IPS-20b (cell line): ENCODE data around the gene C10orf62.
"Not testable (repeated sequence)": the region's sequence is repeated elsewhere in the genome, so short reads cannot be mapped to it uniquely, and the experiment has no call there.

Experiments used
- H3K27ac ChIP-seq: one replicate; pipeline ENCODE4 v1.5.1; 2013; ENCODE audit warnings: low read length
- H3K27me3 ChIP-seq: 2 replicates; pipeline ENCODE4 v1.6.1; 2013; ENCODE audit warnings: mild to moderate bottlenecking, low read length, inconsistent platforms; ENCODE audit not compliant: insufficient read depth
- H3K36me3 ChIP-seq: 2 replicates; pipeline ENCODE4 v1.6.1; 2013; ENCODE audit warnings: low read depth, mild to moderate bottlenecking, inconsistent platforms, low read length, moderate library complexity; ENCODE audit not compliant: insufficient read depth
- H3K4me1 ChIP-seq: 2 replicates; pipeline ENCODE4 v1.6.1; 2013; ENCODE audit warnings: mild to moderate bottlenecking, control low read depth, inconsistent platforms, low read length, moderate library complexity; ENCODE audit not compliant: insufficient read depth
- H3K4me3 ChIP-seq: 2 replicates; pipeline ENCODE4 v1.5.1; 2013; ENCODE audit warnings: mild to moderate bottlenecking, low read length, inconsistent platforms
- H3K9ac ChIP-seq: 2 replicates; pipeline ENCODE4 v1.6.1; 2013; ENCODE audit warnings: low read depth, mild to moderate bottlenecking, inconsistent platforms, low read length, moderate library complexity
- H3K9me3 ChIP-seq: 2 replicates; pipeline ENCODE4 v1.6.1; 2013; ENCODE audit warnings: mild to moderate bottlenecking, low read depth, low read length, inconsistent platforms; ENCODE audit not compliant: insufficient read depth

Gene C10orf62

DNA sequence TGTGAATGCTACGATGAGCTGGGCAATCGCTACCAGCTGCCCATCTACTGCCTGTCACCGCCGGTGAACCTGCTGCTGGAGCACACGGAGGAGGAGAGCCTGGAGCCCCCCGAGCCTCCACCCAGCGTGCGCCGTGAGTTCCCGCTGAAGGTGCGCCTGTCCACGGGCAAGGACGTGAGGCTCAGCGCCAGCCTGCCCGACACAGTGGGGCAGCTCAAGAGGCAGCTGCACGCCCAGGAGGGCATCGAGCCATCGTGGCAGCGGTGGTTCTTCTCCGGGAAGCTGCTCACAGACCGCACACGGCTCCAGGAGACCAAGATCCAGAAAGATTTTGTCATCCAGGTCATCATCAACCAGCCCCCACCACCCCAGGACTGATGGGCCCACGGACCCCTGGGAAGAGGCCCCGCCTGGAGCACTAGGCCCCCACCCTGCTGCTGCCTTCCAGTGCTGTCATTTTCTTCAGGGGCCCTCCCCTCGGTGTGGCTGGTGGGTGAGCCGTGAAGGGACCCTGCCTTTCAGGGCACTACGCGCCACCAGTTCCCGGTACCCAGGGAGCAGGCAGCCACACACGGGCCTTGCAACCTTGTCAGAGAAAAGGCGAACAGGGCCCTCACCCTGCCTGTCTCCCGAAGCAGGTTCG lies 19.3 kb upstream of the C10orf62 start:
- Histone ChIP-seq H3K9ac (no peak overlapping the region), H3K27ac (no peak overlapping the region), H3K9me3 (no peaks in the 10 kb centered on the region), H3K4me1 (peaks cover 5% of the 10 kb centered on the region; the same call in 1 of the 2 replicates), H3K27me3 (no peaks in the 10 kb centered on the region), H3K36me3 (peaks cover 4% of the 10 kb centered on the region; the same call in 1 of the 2 replicates), H3K4me3 (no peak overlapping the region)

DNA sequence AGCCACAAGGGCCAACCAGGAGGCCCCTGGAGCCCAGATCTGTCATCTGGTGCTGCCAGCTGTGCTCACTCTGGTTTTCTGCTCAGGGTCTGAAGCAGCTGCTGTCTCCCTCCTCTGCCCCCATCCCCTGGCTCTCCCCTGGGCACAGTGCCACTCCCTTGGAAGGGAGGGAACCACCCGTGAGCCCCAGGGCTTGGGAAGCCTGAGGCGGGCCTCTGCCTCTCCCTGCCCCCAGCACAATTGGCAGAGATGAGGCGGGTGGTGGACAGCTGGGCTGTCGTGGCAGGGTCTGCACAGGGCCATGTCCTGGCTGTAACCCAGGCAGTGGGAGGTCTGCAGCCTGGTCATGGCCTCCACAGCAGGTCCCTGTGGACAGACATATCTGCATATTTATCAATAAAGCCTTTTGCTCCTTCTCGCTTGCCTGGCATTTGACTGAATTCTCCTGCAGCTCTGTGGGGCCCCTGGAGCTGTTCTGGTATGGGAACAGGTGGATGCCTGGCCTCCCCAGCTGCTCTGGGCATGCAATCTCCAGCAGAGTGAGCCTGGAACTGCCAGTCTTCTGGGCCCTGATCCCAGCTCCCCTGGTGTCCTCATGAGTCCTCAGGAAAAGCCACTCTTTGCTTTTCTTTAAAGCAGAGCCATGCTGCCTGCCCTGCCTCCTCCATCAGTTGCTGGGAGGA lies 18.6 kb upstream of the C10orf62 start:
- Histone ChIP-seq H3K9me3 (no peaks in the 10 kb centered on the region), H3K4me3 (no peak overlapping the region), H3K9ac (no peak overlapping the region), H3K27ac (no peak overlapping the region), H3K27me3 (no peaks in the 10 kb centered on the region), H3K4me1 (peaks cover 5% of the 10 kb centered on the region; the same call in 1 of the 2 replicates), H3K36me3 (peaks cover 4% of the 10 kb centered on the region; the same call in 1 of the 2 replicates)

DNA sequence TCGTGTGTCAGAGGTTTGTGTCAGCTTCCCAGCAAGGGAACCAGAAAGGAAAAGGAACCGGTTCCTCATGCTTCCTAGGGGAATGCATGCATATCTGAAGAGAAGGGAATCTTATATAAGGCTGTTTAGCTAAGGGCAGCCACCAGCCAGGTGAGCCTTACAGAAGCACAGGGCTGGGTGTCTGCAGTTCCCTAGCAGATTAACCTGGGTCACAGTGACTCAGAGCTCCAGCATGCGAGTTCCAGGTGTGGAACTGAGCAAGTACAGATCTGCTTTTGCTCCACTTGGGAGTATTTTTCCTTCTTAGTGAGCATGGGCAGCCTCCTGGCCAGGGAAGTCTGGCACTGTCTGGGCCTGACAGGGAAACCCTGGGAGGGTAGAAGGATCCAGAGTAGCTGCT lies 17.9 kb upstream of the C10orf62 start:
- no peak overlapping the region for H3K27ac ChIP-seq
- no peak overlapping the region for H3K9ac ChIP-seq
- H3K36me3 ChIP-seq, result peaks cover 4% of the 10 kb centered on the region; the same call in 1 of the 2 replicates
- no peak overlapping the region for H3K4me3 ChIP-seq
- H3K4me1 ChIP-seq, result peaks cover 5% of the 10 kb centered on the region; the same call in 1 of the 2 replicates
- H3K9me3 ChIP-seq, result no peaks in the 10 kb centered on the region
- no peaks in the 10 kb centered on the region for H3K27me3 ChIP-seq

DNA sequence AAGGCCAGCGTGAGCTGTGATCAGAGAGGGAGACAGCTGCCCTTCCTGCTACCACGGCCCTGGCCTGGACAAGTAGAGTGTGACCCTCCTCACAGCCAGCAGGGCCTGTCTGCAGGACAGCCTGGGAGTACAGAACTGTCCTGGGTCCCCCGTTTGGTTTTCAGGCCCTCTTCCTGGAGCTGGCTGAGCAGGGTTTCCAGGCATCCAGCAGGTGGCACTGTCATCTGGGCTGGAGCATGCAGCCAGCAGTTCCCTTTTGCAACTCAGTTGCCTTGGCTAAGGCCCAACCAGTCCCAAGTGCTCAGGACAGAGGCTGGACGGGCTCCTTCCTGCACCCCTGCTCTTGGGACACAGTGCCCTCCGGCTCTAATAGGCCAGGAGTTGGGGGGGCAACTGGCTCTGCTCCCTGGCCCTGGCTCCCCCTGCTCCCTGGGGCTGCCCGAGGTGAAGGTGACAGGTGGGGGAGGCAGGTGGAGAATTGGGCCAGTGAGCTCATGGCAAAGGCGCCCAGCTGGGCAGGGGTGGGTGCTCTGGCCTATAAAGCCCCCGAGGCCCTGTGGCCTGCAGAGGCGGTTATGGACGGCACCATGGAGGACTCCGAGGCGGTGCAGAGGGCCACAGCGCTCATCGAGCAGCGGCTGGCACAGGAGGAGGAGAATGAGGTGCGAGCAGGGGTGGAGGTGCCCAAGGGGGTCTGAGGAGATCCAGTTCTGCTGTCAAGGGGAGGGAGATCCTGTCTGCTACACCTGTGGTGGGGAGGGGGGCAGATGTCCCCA lies 17.1 kb upstream of the C10orf62 start, which contains the start of gene ANKRD2:
Gene ANKRD2 (plus strand): TSS at position 566 of the 776 bp plus-strand sequence. CDS start 10 bp downstream, at position 576.
- H3K4me3 ChIP-seq, result no peak within 1 kb of the TSS
- peaks cover 4% of the 10 kb centered on the region; the same call in 1 of the 2 replicates for H3K36me3 ChIP-seq
- no peak within 1 kb of the TSS for H3K27ac ChIP-seq
- no peaks in the 10 kb centered on the region for H3K9me3 ChIP-seq
- no peak within 1 kb of the TSS for H3K9ac ChIP-seq
- H3K27me3 ChIP-seq, result no peaks in the 10 kb centered on the region
- H3K4me1 ChIP-seq, result peaks cover 5% of the 10 kb centered on the region; the same call in 1 of the 2 replicates

DNA sequence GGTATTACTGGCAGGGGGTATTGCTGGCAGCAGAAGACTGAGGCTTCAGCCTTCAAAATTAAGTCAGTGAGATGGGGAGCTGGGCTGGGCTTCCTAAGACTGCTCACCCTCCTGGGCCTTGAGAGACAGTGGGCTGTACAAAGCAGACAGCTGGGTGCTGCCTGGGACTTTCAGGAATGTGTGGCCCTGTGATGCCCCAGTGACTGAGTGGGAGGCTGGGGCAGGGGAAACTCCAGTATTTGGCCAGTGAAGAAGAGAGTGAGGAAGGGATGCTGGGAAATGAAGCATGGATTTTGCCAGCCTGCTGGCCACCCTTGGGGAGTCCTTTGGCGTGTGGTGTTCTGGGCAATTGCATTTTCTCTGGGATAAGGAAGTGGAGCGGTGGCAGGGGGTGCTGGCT lies 16.5 kb upstream of the C10orf62 start:
- H3K36me3 ChIP-seq, result peaks cover 4% of the 10 kb centered on the region; the same call in 1 of the 2 replicates
- H3K9me3 ChIP-seq, result no peaks in the 10 kb centered on the region
- H3K4me3 ChIP-seq, result no peak overlapping the region
- H3K27me3 ChIP-seq, result no peaks in the 10 kb centered on the region
- no peak overlapping the region for H3K9ac ChIP-seq
- no peak overlapping the region for H3K27ac ChIP-seq
- H3K4me1 ChIP-seq, result peaks cover 5% of the 10 kb centered on the region; the same call in 1 of the 2 replicates

DNA sequence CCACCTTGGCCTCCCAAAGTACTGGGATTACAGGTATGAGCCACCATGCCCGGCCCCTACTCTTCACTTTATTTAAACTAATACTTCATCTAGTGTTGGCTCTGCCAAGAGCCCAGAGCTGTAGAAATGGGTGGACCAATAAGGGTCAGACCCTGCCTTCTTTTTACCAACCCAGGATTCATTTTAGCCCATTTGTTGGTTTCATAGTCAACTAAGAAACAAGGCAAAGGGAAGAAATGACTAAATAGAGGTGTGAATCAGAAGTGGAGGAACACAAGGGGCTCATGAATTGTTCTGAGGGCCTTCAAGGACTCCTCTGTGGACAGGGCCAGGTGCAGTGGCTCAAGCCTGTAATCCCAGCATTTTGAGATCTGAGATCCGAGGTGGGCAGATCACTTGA lies 15.8 kb upstream of the C10orf62 start:
- H3K27ac ChIP-seq, result no peak overlapping the region
- H3K27me3 ChIP-seq, result no peaks in the 10 kb centered on the region
- H3K4me1 ChIP-seq, result peaks cover 5% of the 10 kb centered on the region; the same call in 1 of the 2 replicates
- peaks cover 4% of the 10 kb centered on the region; the same call in 1 of the 2 replicates for H3K36me3 ChIP-seq
- no peak overlapping the region for H3K9ac ChIP-seq
- H3K9me3 ChIP-seq, result no peaks in the 10 kb centered on the region
- H3K4me3 ChIP-seq, result no peak overlapping the region

DNA sequence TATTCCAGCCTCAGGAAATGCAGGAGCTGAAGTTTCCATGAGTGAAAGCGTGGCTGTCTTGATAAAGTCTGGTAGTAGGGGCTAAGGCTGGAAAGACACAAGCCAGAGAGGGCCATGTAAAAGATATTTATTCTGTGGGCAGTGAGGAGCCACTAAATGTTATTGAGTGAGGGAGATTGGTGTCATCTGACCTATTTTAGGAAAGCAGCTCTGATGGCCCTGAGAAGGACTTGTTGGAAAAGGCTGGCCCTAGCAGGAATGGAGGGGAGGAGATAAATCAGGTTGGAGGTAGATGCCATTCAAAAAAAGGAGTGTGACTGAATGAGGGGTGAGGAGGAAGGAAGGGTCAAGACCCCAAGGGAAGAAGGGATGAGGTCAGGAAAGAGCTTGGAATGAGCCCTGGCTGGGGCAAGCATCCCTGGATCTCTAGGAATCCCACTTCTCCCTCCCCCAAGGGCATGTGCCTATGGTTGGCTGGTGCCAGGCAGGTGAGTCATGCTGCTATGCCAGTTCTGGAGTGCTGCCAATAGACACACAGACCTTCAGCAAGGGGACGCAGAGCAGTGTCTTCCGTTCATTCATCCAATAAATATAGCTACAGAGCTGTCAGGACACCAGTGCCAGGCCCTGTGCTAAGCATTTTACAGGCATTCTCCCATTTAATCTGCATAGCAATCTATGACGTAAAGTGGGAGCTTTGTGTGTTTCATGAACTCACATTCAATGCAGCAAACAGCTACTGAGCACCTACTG lies 15.0 kb upstream of the C10orf62 start:
- H3K36me3 ChIP-seq, result peaks cover 4% of the 10 kb centered on the region; the same call in 1 of the 2 replicates
- no peaks in the 10 kb centered on the region for H3K9me3 ChIP-seq
- H3K27me3 ChIP-seq, result no peaks in the 10 kb centered on the region
- H3K4me1 ChIP-seq, result peaks cover 5% of the 10 kb centered on the region; the same call in 1 of the 2 replicates
- no peak overlapping the region for H3K9ac ChIP-seq
- H3K4me3 ChIP-seq, result no peak overlapping the region
- no peak overlapping the region for H3K27ac ChIP-seq

DNA sequence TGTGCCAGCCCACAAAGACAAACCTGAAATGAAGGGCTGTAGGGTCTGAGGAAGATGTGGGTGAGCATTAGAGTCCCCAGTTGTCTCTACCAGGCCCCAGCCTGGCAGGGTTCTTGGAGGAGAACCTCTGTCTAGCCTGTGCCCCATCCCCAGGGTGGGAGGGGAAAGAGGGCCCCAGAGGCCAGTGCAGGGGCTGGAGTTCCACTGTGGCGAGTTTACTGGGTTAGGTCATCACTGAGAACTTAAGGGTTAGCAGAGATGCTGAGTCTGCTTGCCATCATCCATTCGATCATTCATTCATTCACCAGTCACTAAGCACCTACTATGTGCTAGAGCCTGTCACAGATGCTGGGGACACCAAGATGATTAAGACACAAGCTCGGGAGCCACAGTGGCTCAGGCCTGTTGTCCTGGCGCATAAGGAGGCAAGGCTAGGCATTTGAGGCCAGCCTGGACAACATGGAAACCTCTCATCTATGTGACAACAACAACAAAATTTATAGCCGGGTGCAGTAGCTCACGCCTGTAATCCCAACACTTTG lies 14.3 kb upstream of the C10orf62 start:
- H3K27ac ChIP-seq, result no peak overlapping the region
- H3K4me1 ChIP-seq, result peaks cover 5% of the 10 kb centered on the region; the same call in 1 of the 2 replicates

DNA sequence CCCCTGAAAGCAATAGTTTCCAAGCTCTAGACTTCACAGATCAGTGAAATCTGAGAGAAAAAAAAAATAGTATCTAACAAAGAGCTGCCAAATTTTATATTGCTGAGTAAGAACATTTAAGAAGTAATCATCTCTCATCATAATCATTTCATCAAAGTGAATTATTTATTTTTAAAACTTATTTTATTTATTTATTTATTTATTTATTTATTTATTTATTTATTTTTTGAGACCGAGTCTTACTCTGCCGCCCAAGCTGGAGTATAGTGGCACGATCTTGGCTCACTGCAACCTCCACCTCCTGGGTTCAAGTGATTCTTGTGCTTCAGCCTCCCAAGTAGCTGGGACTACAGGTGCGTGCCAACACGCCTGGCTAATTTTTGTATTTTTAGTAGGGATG lies 13.0 kb upstream of the C10orf62 start:
- not testable (repeated sequence) for H3K4me1 ChIP-seq, H3K9ac ChIP-seq, H3K36me3 ChIP-seq, H3K27me3 ChIP-seq, H3K9me3 ChIP-seq, H3K27ac ChIP-seq, H3K4me3 ChIP-seq

More for the DNA sequence above, 14.3 kb upstream of the C10orf62 start:
- H3K9me3 ChIP-seq, result no peaks in the 10 kb centered on the region
- H3K36me3 ChIP-seq, result 0 out of 2 replicates have a peak, but pooled peaks cover 4% of the 10 kb centered on the region
- no peak overlapping the region for H3K4me3 ChIP-seq
- no peaks in the 10 kb centered on the region for H3K27me3 ChIP-seq
- no peak overlapping the region for H3K9ac ChIP-seq

DNA sequence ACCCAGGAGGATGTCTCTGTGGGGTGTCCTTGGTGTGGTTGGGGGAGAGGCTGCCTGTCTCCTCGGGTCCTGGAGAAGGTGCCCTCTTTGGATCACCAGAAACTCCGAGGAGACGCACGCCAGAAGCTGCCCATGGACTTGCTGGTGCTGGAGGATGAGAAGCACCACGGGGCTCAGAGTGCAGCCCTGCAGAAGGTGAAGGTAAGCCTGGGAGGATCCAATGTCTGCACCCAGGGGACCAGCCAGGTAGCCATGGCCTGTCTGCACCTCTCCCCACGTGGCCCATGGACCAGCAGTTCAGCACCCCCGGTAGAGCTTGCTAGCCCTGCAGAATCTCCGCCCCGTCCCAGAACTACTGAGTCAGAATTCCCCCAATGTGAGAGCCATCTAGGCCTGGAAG lies 11.8 kb upstream of the C10orf62 start:
- peaks cover 5% of the 10 kb centered on the region; the same call in 1 of the 2 replicates for H3K4me1 ChIP-seq
- H3K4me3 ChIP-seq, result no peak overlapping the region
- H3K9me3 ChIP-seq, result no peaks in the 10 kb centered on the region
- no peaks in the 10 kb centered on the region for H3K36me3 ChIP-seq
- H3K9ac ChIP-seq, result no peak overlapping the region
- H3K27ac ChIP-seq, result no peak overlapping the region
- no peaks in the 10 kb centered on the region for H3K27me3 ChIP-seq
